Endodermal cell (in vitro differentiated cells): Measurements from ENCODE around the gene DEDD. TPM values are rescaled to one million over a fixed set of nuclear protein-coding genes. Genes with fewer than 3 reads are reported as not detected.

Source experiments
- DNase-seq: peaks from one replicate; pipeline ENCODE4 v3.0.0-alpha.2; 2017
- H3K27ac ChIP-seq: 2 replicates; pipeline ENCODE4 v1.5.1; 2013; ENCODE audit warnings: mild to moderate bottlenecking, low read depth, low read length, moderate library complexity
- H3K27me3 ChIP-seq: 2 replicates; pipeline ENCODE4 v1.6.1; 2013; ENCODE audit warnings: mild to moderate bottlenecking, low read length, moderate library complexity; ENCODE audit not compliant: insufficient read depth, control insufficient read depth, poor library complexity, severe bottlenecking
- H3K36me3 ChIP-seq: 2 replicates; pipeline ENCODE4 v1.7.0; 2013; ENCODE audit warnings: mild to moderate bottlenecking, low read length, moderate library complexity; ENCODE audit not compliant: control insufficient read depth, insufficient read depth
- H3K4me1 ChIP-seq: one replicate; pipeline ENCODE4 v1.7.0; 2013; ENCODE audit warnings: low read length; ENCODE audit not compliant: control insufficient read depth, insufficient read depth
- H3K4me3 ChIP-seq: 2 replicates; pipeline ENCODE4 v1.5.1; 2013; ENCODE audit warnings: mild to moderate bottlenecking, low read length, moderate library complexity
- H3K9ac ChIP-seq: 2 replicates; pipeline ENCODE4 v1.6.1; 2013; ENCODE audit warnings: mild to moderate bottlenecking, low read length, moderate library complexity; ENCODE audit not compliant: poor library complexity, severe bottlenecking; ENCODE audit errors: extremely low read depth
- H3K9me3 ChIP-seq: 2 replicates; pipeline ENCODE4 v1.6.1; 2013; ENCODE audit warnings: mild to moderate bottlenecking, low read length, moderate library complexity; ENCODE audit not compliant: control insufficient read depth
- H3K27ac Mint-ChIP-seq: 2 replicates; pipeline ENCODE4 v1.8.0; 2020; ENCODE audit warnings: mixed read lengths
- H3K27me3 Mint-ChIP-seq: 2 replicates; pipeline ENCODE4 v1.8.0; 2021; ENCODE audit warnings: mild to moderate bottlenecking, mixed read lengths; ENCODE audit not compliant: insufficient read depth
- H3K36me3 Mint-ChIP-seq: 2 replicates; pipeline ENCODE4 v1.8.0; 2020; ENCODE audit warnings: low read depth, mixed read lengths
- H3K4me1 Mint-ChIP-seq: 2 replicates; pipeline ENCODE4 v1.8.0; 2020; ENCODE audit warnings: mixed read lengths
- H3K4me3 Mint-ChIP-seq: 2 replicates; pipeline ENCODE4 v1.8.0; 2020; ENCODE audit warnings: mild to moderate bottlenecking, moderate library complexity, mixed read lengths
- H3K9me3 Mint-ChIP-seq: 2 replicates; pipeline ENCODE4 v1.8.0; 2020; ENCODE audit warnings: mild to moderate bottlenecking, mixed read lengths
- WGBS, 2 experiments: methylation state at CpG; one replicate each; pipeline versions ENCODE4 v1.1.5 to v1.1.7; 2013; ENCODE audit warnings: missing lambda C conversion rate in 2 of 2, mixed read lengths in 1 of 2; ENCODE audit not compliant: insufficient coverage in 1 of 2, insufficient read length in 1 of 2; 5-methylcytosine and 5-hydroxymethylcytosine counted together
- total RNA-seq, 2 donors: library from RNA; stranded (reverse); fragmentation: NEBNext Ultra II Directional in 1 of 2; extraction: Animal tissue kit (Norgen Biotek cat#: 25700) in 1 of 2; gene quantifications; 2 replicates in 1 of 2; 3 replicates in 1 of 2; pipeline ENCODE4 v1.2.1, GENCODE V29; 2021
- TF ChIP-seq, protein P1 (sequence below): fragments of 200-600 bp; sonication (generic); conservative IDR thresholded peaks from 2 replicates; pipeline ENCODE4 v1.5.0; 2021; ENCODE audit warnings: antibody characterized with exemption, mild to moderate bottlenecking

Gene DEDD
- total RNA-seq, 2 donors from 2014 or later, result 34.2 to 39.8 TPM

DNA sequence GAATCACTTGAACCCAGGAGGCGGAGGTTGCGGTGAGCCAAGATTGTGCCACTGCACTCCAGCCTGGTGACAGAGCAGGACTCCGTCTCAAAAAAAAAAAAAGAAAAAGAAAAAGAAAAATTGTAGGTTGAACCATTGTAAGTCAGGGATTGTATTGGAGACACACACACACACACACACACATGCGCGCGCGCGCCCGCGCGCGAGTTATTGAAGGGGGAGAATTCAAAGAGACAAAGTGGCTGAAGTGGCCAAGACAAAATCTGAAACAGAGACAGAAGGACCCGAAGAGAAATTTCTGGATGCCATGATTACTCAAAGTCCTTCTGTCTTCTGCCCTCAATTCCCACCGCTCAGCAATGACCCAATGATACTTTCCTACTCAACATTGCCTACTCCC, 38.0 kb downstream of the DEDD start:
- Mint-ChIP-seq H3K4me1 (peaks cover 4% of the 10 kb centered on the region), H3K36me3 (no peaks in the 10 kb centered on the region), H3K27ac (no peak overlapping the region), H3K9me3 (no peaks in the 10 kb centered on the region), H3K27me3 (peaks cover 10% of the 10 kb centered on the region), H3K4me3 (no peak overlapping the region)
- DNase-seq, result peak; percentile 17
- 96 to 99% methylated on average over 9 to 12 of the region's 14 CpGs for WGBS, 2 experiments
- Histone ChIP-seq H3K27me3 (peaks cover 10% of the 10 kb centered on the region), H3K9me3 (no peaks in the 10 kb centered on the region), H3K27ac (no peak overlapping the region), H3K9ac (no peak overlapping the region), H3K4me3 (no peak overlapping the region), H3K36me3 (peaks cover 1% of the 10 kb centered on the region), H3K4me1 (no peaks in the 10 kb centered on the region)
- TF ChIP-seq, protein P1, sequence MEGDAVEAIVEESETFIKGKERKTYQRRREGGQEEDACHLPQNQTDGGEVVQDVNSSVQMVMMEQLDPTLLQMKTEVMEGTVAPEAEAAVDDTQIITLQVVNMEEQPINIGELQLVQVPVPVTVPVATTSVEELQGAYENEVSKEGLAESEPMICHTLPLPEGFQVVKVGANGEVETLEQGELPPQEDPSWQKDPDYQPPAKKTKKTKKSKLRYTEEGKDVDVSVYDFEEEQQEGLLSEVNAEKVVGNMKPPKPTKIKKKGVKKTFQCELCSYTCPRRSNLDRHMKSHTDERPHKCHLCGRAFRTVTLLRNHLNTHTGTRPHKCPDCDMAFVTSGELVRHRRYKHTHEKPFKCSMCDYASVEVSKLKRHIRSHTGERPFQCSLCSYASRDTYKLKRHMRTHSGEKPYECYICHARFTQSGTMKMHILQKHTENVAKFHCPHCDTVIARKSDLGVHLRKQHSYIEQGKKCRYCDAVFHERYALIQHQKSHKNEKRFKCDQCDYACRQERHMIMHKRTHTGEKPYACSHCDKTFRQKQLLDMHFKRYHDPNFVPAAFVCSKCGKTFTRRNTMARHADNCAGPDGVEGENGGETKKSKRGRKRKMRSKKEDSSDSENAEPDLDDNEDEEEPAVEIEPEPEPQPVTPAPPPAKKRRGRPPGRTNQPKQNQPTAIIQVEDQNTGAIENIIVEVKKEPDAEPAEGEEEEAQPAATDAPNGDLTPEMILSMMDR, result no peak

DNA sequence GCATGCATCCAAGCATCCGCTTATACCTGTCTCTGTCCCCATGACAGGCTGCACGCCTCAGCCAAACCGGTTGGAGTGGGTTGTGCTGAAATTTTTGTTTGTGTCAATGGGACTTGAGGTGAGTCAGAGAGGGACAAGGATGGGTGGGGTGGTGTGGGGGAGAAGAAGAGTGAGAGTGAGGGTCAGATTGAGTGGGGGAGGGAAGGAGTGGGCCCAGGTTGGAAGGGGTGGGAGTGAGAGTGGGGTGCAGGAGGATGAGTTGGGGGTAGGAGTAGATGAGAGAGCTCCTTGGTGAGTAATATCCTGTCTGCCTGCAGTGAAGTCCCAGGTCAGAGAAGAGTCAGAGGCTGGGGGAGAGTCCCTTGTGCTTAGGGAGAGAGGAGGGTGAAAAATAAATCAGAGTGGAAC, 39.8 kb downstream of the DEDD start:
- Histone ChIP-seq H3K4me3 (no peak overlapping the region), H3K4me1 (no peaks in the 10 kb centered on the region), H3K9me3 (no peaks in the 10 kb centered on the region), H3K36me3 (no peaks in the 10 kb centered on the region), H3K27me3 (peaks cover 10% of the 10 kb centered on the region), H3K9ac (no peak overlapping the region), H3K27ac (no peak overlapping the region)
- Mint-ChIP-seq H3K9me3 (no peaks in the 10 kb centered on the region), H3K4me1 (no peaks in the 10 kb centered on the region), H3K27me3 (peaks cover 10% of the 10 kb centered on the region), H3K27ac (no peak overlapping the region), H3K36me3 (no peaks in the 10 kb centered on the region), H3K4me3 (no peak overlapping the region)
- WGBS, 2 experiments, result 87% methylated on average over 3 of the region's 3 CpGs
- TF ChIP-seq, protein P1, result no peak
- DNase-seq, result peak; percentile 20

DNA sequence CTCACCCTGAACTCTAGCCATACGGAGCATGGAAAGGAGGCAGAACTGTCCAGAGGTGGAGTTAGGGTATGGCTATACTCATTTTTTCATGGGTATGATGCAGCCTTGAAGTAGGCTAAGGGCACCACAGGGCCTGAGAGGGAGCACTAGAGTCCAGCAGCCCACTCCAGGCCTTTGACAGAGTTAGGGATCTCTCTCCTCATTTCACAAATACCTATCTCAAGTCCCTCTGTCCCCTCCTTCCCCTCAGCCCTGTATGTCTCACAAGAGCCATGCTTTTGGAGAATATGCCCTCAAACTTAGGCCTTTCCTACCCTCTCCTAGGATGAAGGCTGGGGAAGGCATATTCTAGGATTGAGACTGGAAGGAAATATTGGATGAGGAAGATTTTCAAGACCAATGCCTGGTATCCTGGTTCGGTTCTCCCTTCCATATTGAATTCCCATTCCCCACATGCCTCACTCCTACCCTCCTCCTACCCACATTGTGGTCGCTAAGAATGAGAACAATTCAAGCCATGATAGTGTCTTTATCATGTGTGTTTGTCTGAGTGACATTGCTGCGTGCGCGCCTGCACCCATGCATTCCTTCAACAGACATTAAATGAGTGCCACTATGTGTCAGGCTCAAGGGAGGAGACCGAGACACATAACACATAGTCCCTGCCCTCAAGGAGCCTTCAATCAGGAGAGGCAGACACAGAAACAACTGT, 40.5 kb downstream of the DEDD start:
- TF ChIP-seq, protein P1, result no peak
- DNase-seq, result peak; percentile 21
- Mint-ChIP-seq H3K4me3 (no peak overlapping the region), H3K36me3 (no peaks in the 10 kb centered on the region), H3K27me3 (peaks cover 9% of the 10 kb centered on the region), H3K9me3 (no peaks in the 10 kb centered on the region), H3K27ac (no peak overlapping the region), H3K4me1 (no peaks in the 10 kb centered on the region)
- no peaks in the 10 kb centered on the region for H3K36me3 ChIP-seq
- no peak overlapping the region for H3K4me3 ChIP-seq
- H3K9ac ChIP-seq, result no peak overlapping the region
- no peak overlapping the region for H3K27ac ChIP-seq
- no peaks in the 10 kb centered on the region for H3K4me1 ChIP-seq
- 97 to 98% methylated on average over 4 to 7 of the region's 7 CpGs for WGBS, 2 experiments
- H3K9me3 ChIP-seq, result no peaks in the 10 kb centered on the region
- H3K27me3 ChIP-seq, result peaks cover 10% of the 10 kb centered on the region
